ENCODE results near the gene PDIA4. TPM values are rescaled to one million over a fixed set of nuclear protein-coding genes. Genes with fewer than 3 reads are reported as not detected.
A peak's percentile ranks its signal among the peaks of the same experiment; 100 is the strongest.

Gene PDIA4
- total RNA-seq, 1 donor = 200 TPM

DNA sequence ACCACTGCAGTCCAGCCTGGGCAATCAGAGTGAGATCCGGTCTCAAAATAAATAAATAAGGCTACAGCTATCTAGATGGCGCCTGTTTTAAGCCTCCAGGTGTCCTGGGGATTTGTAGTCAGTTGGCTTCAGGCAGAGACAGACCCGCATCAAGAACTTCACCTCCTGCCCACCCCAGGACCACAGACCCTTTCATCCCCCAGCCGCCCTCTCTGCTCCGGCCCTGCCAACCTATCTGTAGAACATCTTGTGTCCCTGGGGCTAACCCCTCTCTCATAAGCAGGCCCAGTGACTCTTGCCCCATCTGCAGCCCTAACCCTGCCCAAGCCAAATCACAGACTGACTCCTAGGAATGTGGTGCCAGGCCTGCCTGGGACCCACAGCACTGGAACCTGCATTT, 17.9 kb downstream of the PDIA4 start:
- TF ChIP-seq, protein P1, sequence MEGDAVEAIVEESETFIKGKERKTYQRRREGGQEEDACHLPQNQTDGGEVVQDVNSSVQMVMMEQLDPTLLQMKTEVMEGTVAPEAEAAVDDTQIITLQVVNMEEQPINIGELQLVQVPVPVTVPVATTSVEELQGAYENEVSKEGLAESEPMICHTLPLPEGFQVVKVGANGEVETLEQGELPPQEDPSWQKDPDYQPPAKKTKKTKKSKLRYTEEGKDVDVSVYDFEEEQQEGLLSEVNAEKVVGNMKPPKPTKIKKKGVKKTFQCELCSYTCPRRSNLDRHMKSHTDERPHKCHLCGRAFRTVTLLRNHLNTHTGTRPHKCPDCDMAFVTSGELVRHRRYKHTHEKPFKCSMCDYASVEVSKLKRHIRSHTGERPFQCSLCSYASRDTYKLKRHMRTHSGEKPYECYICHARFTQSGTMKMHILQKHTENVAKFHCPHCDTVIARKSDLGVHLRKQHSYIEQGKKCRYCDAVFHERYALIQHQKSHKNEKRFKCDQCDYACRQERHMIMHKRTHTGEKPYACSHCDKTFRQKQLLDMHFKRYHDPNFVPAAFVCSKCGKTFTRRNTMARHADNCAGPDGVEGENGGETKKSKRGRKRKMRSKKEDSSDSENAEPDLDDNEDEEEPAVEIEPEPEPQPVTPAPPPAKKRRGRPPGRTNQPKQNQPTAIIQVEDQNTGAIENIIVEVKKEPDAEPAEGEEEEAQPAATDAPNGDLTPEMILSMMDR (IDR thresholded peaks at IDR 0.05; ENCODE audit: insufficient read depth, low read length) = no peak
- H3K4me3 ChIP-seq (ENCODE audit: low read depth, low read length) = no peak overlapping the region
- no peak for DNase-seq (ENCODE audit: low read depth)

DNA sequence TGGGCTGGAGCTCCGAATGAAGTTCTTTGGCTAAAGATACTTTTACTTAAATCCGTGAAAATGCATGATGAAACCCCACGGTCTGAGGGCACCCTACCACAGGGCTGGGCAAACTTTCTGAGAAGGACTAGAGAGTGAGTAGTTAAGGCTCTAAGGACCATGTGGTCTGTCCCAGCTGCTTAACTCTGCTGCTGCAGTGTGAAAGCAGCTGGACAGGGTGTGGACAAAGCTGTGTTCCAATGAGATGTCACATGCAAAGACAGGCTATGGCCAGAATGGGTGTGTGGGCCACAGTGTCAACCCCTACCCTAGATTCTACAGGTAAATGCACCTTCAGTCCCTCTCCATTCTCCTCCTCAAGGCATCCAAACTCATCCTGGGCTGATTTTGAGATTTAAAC, 18.8 kb downstream of the PDIA4 start:
- TF ChIP-seq, protein P1 (IDR thresholded peaks at IDR 0.05; ENCODE audit: insufficient read depth, low read length) = no peak
- no peak for DNase-seq (ENCODE audit: low read depth)
- no peak overlapping the region for H3K4me3 ChIP-seq (ENCODE audit: low read depth, low read length)

DNA sequence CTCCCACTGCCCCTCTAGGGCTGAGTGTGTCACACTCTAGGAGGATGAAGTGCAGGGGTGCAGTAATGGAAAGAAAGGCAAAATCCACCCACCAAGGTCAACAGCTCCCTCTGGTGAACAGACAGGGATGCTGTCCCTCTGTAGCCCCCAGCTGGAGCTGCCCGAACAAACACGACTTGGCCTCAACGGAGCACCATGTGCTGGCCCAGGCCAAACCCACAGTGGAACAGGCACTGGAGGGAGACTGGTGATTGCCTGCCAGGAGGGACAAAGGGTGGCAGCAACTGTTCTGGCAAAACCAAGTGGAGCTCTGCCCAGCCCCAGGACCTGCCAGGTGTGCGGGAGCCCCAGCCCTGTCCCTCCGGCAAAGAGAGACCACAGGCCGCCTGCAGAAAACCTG, 20.7 kb downstream of the PDIA4 start:
- TF ChIP-seq, protein P1 (IDR thresholded peaks at IDR 0.05; ENCODE audit: insufficient read depth, low read length) = peak; percentile 6
- no peak overlapping the region for H3K4me3 ChIP-seq (ENCODE audit: low read depth, low read length)
- DNase-seq (ENCODE audit: low read depth) = no peak

DNA sequence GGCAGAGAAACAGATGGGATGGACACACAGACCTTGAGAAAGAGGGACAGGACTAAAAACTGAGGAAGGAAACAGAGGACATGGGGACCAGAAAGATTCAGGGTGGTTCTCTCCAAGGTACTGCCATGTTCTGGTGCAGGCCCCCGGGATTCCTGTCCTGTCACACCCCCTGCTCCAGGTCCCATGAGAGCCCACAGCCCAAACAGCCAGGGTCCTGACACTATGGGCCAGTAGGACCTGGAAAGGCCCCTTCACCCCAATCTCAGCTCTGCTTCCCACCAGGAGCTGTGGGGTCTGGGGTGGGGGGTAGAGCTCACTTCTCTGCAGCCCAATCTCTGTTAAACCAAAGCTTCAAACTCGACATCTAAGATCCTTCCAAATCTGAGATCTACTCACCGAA, 21.2 kb downstream of the PDIA4 start:
- no peak overlapping the region for H3K4me3 ChIP-seq (ENCODE audit: low read depth, low read length)
- TF ChIP-seq, protein P1 (IDR thresholded peaks at IDR 0.05; ENCODE audit: insufficient read depth, low read length) = no peak
- DNase-seq (ENCODE audit: low read depth) = no peak

DNA sequence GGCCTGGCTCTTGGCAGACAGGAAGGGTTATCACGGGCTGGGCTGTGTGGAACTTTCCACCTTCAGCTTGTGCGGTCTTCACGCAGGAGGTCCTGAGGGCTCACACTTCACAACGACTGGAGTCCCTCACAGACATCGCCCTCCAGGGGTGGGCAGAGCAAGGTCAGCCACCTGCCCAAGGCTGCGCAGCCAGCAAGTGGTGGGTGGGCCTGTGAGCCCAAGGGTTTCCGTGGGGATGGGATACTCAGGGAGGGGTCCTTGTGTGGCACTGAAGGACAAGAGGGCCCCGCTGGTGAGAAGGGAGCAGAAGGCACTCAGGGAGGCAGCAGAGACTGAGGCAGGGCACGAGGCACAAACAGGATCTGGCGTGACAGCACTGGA, 22.0 kb downstream of the PDIA4 start:
- no peak for DNase-seq (ENCODE audit: low read depth)
- H3K4me3 ChIP-seq (ENCODE audit: low read depth, low read length) = no peak overlapping the region
- TF ChIP-seq, protein P1 (IDR thresholded peaks at IDR 0.05; ENCODE audit: insufficient read depth, low read length) = no peak

DNA sequence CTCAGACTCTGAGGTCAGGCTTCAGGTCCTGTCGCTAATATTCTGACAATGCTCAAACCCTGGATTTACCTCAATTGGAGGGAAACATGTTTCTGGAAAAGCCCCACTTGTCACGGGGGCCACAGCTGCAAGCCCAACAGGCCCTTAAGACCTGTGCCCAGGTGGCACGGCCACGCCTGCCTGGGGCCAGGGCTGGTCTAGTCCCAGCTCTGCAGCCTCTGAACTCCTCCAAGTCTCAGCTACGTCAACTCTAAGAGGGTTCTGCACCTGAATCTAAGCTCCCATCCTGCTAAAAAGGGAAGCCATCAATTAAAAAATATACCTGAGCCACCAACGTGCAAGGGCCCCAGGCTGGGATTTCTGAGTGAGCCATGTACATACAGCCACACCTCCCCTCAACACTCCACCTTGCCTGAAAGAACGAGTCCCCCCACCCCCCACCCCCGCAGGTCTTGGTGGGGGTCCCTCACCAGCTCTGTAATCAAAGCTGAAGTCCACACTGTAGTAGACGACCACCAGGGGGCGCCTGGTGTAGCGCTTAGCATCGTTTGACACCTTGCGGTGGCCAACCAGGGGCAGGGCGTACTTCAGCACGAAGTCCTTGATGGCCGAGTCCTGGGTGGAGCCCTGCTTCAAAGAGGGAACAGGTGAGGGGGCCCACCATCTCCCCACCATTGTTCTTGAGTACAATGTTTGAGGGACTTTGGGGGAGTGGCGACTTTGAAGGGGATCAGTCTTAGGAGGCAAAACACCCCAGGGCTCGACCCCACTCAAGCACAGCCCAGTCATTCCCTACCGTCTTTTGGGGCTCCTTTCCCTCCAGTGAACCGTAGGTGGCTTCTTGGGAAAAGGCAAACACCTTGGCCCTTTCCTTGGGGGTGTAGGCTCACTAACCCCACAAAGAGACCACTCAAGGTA, 22.6 kb downstream of the PDIA4 start:
- H3K4me3 ChIP-seq (ENCODE audit: low read depth, low read length) = no peak overlapping the region
- TF ChIP-seq, protein P1 (IDR thresholded peaks at IDR 0.05; ENCODE audit: insufficient read depth, low read length) = peak; percentile 78
- DNase-seq (ENCODE audit: low read depth) = peak; percentile 73
